Chondrocyte (in vitro differentiated cells): Measurements from ENCODE around the gene ABL1. TPM values are rescaled to one million over a fixed set of nuclear protein-coding genes. Genes with fewer than 3 reads are reported as not detected.

ENCODE experiments used
- DNase-seq: peaks from one replicate; pipeline ENCODE4 v3.0.0; 2021; ENCODE audit warnings: mixed read lengths, low spot score
- H3K27ac Mint-ChIP-seq: one replicate; pipeline ENCODE4 v1.8.0; 2021; ENCODE audit warnings: mild to moderate bottlenecking, moderate library complexity, mixed read lengths; ENCODE audit not compliant: unreplicated experiment
- H3K27me3 Mint-ChIP-seq: 2 replicates; pipeline ENCODE4 v1.8.0; 2021; ENCODE audit warnings: low read depth, mixed read lengths
- H3K36me3 Mint-ChIP-seq: 2 replicates; pipeline ENCODE4 v1.8.0; 2021; ENCODE audit warnings: low read depth, mixed read lengths
- H3K4me1 Mint-ChIP-seq: 2 replicates; pipeline ENCODE4 v1.8.0; 2021; ENCODE audit warnings: low read depth, mild to moderate bottlenecking, mixed read lengths
- H3K4me3 Mint-ChIP-seq: one replicate; pipeline ENCODE4 v1.8.0; 2021; ENCODE audit warnings: mild to moderate bottlenecking, moderate library complexity, mixed read lengths; ENCODE audit not compliant: unreplicated experiment
- H3K9me3 Mint-ChIP-seq: 2 replicates; pipeline ENCODE4 v1.8.0; 2021; ENCODE audit warnings: low read depth, mixed read lengths
- CTCF ChIP-seq: fragments of 200-600 bp; sonication (generic); IDR thresholded peaks from 2 replicates; pipeline ENCODE4 v1.5.0; 2021; ENCODE audit warnings: antibody characterized with exemption, mild to moderate bottlenecking, moderate library complexity
- long read RNA-seq: library from polyadenylated mRNA; stranded (forward); transcript quantifications from one replicate; pipeline ENCODE4 v2.0.0, GENCODE V29; 2021
- total RNA-seq: library from RNA; stranded (reverse); gene quantifications from 3 replicates; pipeline ENCODE4 v1.2.1, GENCODE V29; 2021

Gene ABL1
- total RNA-seq = 73.6 to 93.7 TPM (median 91.5 TPM) in 3 replicates
- long read RNA-seq, full-length matches to known transcripts = 76 of 127 reads
- long read RNA-seq, partial matches to known transcripts = 45 of 127 reads
- long read RNA-seq, other reads (novel, unspliced or antisense) = 6 of 127 reads

DNA sequence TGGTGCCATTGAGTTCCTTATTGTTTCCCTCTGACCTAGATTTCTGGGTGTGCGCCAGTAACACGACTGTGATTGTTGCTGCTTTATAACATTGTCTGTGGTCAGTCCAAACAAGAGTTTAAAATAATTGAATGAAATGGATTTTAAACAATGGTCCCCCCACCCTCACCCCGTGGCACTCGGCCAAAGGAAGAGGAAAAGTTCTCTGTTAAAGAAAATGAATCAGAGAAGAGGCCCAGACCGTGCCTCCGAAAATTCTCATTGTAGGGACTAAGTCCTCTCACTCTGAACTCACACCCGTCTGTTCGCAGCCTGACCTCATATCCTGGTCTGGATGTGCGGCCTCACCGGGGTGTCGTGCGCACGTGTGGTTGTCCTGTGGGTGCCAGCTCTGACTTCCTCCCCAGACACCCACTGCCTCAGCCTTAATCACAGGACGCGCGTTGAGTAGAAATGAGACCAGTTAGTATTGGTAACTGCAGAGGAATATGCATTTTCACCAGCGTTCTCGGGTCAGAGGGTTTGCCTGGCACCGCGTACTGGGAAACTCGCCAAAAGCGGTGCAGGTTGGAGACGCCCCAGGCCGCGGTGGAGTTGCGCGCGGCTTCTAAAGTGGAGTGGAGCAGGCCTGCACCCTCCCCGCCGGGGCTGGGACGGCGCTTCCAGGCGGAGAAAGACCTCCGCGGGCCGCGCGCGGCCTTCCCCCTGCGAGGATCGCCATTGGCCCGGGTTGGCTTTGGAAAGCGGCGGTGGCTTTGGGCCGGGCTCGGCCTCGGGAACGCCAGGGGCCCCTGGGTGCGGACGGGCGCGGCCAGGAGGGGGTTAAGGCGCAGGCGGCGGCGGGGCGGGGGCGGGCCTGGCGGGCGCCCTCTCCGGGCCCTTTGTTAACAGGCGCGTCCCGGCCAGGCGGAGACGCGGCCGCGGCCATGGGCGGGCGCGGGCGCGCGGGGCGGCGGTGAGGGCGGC lies at the start of gene ABL1:
ABL1 (plus strand) TSS at position 884 of the 966 bp plus-strand sequence. CDS start 193 bp downstream, outside the sequence.
- Mint-ChIP-seq H3K4me3 (peak within 1 kb of the TSS; percentile 97), H3K9me3 (no peaks in the 10 kb centered on the region), H3K36me3 (no peaks in the 10 kb centered on the region), H3K27me3 (no peaks in the 10 kb centered on the region), H3K4me1 (peaks cover 60% of the 10 kb centered on the region), H3K27ac (peak within 1 kb of the TSS; percentile 100)
- no peak for DNase-seq
- peak; percentile 14 for TF ChIP-seq CTCF

- H3K27me3 Mint-ChIP-seq = no peaks in the 10 kb centered on the region
- peaks cover 40% of the 10 kb centered on the region for H3K4me1 Mint-ChIP-seq
- peaks cover 7% of the 10 kb centered on the region for H3K36me3 Mint-ChIP-seq
- peaks cover 17% of the 10 kb centered on the region for H3K9me3 Mint-ChIP-seq
- peak overlapping the region; percentile 86 for H3K27ac Mint-ChIP-seq
- H3K4me3 Mint-ChIP-seq = no peak overlapping the region
- no peak for TF ChIP-seq CTCF
- no peak for DNase-seq
These were observed 49.0 kb upstream of the ABL1 start for GRCh38 chr9:130785940-130786508.

DNA sequence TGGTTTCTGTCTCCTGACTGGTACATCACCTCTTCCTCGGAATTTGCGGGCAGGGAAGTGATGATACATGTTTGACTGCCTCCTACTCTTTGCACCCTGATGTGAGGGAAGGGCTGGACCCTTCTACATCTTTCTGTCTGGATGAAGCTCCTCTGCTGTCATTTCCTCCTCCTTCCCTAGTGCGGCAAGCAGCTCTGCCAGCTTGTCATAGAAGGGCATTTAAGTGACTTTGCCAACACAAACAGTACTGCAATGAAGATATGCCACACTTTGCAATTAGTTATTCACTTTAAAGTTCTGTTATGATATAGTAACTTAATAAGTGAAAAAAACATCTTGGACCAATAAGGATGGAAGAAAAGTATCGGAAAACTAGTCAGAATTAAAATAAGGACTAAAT lies 48.5 kb upstream of the ABL1 start:
- Mint-ChIP-seq H3K36me3 (peaks cover 9% of the 10 kb centered on the region), H3K4me1 (peaks cover 35% of the 10 kb centered on the region), H3K27ac (peak overlapping the region; percentile 86), H3K9me3 (peaks cover 17% of the 10 kb centered on the region), H3K27me3 (no peaks in the 10 kb centered on the region), H3K4me3 (no peak overlapping the region)
- DNase-seq = no peak
- no peak for TF ChIP-seq CTCF

- Mint-ChIP-seq H3K27ac (no peak overlapping the region), H3K9me3 (peaks cover 17% of the 10 kb centered on the region), H3K36me3 (peaks cover 9% of the 10 kb centered on the region), H3K4me3 (no peak overlapping the region), H3K4me1 (peaks cover 28% of the 10 kb centered on the region), H3K27me3 (no peaks in the 10 kb centered on the region)
- TF ChIP-seq CTCF = no peak
- no peak for DNase-seq
These were observed 45.0 kb upstream of the ABL1 start for GRCh38 chr9:130789747-130790672.
